ENCODE data around the gene SHC1.

GRCh38 chr1:155000411-155000725 is 29.8 kb upstream of the SHC1 start:
- TF ChIP-seq POLR2AphosphoS5 (IDR thresholded peaks at IDR 0.05) (no peak), CTCF (IDR thresholded peaks at IDR 0.05) (no peak), EP300 (IDR thresholded peaks at IDR 0.05) (no peak)

All from gastroesophageal sphincter (tissue), 3 donors.